Stimulated activated CD4-positive, alpha-beta T cell treated with anti-CD3 and anti-CD28 coated beads, TNF-alpha, amount 100 ng/mL, for 48 hours (primary cell): ENCODE measurements around the gene ACAN.

Experiments used
- DNase-seq, 3 donors: peaks; one replicate each; pipeline ENCODE4 v3.0.0-alpha.2; 2020; ENCODE audit warnings: low read depth in 3 of 3

ACAN gene

DNA sequence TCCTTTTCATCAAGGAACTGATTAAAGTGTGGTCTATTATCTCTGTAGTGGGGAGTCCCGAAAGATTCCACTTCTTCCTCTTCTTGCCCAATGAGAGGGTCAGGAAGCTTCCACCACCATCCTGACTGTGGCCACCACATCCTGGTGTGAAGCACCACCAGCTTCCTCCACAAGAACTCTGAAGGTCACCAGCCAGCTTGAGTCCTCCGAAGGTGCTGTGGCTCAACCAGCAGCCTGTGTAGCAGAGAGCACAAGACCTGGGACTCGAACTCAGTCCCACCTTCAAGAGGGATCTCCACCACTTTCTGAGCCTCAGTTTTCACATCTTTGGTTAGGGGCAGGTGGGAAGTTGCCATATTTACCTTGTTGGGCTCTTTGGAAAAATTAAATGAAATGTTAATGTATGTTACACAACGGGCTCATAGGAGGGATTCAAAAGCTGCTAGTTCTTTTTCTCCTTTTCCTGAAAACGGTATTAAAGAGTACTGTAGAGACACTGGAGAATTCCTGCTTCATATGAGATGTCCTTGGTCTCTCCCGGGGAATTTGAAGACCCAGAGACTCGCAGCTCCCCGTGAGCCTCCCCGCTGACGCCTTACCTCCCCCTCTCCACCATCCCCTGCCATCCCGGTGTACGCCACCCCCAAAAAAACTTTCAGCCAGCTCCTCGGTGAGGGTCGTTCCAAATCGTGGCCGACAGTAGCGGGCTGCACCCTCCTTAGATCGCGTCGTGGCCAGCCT, 816 bp upstream of the ACAN start:
- DNase-seq, result no peak

DNA sequence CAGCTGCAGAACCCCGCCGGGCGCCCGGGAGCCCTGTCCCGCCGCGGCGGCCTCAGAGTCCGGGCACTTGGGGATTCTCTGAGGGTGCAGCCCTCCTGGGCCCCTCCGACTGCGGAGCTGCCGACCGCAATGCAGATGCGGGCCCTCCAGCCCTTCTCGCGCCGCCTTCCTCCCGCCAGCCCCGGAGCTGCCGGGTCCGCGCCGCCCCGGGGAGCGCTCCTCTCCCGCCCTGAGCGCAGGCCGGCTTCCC, 320 bp upstream of the ACAN start:
- no peak for DNase-seq

DNA sequence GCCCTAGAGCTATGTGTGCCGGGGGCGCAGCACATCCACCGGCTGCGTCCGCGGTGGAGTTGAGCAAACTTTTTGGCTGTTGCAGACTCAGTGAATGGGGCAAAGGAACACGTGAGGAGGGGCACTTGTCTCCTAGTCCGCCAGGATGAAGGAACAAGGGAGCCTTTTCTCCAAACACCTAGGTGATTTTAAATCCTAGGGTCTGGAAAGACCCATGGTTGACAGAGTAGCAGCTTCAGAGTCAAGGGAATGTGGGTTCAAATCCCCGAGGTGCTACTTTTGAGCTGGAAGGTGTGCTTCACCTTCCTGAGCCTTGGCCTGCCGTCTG, 648 bp downstream of the ACAN start:
- no peak for DNase-seq

DNA sequence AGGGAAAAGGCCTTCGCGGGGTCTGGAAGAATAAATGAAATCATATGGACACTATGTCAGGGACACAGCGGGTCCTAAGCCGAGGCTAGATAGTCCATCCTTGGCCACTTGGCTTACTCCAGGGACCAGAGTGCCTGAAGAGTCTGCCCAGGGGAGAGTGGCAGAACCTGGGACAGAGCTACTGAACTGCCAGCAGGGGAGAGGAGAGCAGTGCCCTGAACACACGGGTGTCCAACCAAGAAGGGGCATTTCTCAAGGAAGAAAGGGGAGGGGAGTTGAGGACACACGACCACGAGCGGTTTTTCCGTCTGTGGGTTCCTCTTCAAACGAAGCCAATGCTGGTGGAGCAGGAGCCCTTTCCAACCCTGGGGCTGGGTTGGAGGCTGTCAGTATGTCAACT, 1.0 kb downstream of the ACAN start:
- DNase-seq, result no peak

DNA sequence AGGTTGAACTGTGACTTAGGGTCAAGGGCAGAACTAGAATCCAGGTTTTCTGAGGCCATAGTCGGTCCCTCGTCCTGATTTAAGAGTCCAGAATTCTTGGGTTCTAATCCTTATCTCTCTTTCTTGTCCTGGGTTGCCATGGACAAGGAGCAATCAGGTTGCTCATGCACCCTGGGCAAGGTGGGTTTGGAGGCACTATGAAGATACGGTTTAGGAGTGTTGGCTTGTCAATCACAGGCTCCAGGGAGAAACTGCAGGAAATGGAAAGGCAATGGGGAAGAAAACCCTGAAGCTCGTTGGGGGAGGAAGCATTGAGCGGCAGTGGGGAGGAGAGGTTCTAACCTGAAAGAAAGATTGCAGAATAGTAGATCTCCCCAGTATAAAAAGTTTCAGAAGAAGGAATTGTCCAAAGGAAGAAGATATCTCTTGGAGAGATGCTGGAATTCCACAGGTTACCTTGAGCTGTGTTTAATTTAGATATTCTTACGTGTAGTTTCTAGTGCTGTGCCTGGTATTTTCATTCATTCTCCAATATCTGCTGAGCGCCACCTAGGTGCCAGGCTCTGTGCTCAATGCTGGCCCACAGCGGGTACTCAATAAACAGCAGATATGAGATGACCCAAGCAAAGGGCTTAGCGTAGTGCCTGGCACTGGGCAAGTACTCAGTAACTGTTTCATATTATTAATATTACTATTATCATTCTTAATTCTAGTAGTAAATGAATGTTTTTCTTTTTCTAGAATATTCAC, 2.0 kb downstream of the ACAN start:
- no peak for DNase-seq

DNA sequence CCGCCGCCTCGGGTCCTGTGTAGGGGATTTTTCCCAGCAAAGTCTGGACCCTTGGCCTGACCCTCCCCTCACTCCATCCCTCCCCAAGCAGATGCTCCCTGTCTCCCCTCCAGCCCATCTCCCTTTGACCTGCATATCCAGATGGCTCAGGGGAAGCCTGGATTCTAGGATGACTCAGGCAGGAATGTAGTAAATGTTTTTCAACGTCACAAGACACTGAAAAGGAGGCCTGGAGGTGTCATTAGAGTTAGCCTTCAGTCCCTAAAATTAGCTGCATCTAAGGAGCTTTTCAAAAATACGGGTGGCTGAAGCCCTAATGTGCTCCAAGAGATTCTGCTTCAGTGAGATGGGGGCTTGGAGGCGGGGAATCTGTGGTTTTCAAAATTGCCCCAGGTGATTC, 7.2 kb downstream of the ACAN start:
- DNase-seq, result no peak

DNA sequence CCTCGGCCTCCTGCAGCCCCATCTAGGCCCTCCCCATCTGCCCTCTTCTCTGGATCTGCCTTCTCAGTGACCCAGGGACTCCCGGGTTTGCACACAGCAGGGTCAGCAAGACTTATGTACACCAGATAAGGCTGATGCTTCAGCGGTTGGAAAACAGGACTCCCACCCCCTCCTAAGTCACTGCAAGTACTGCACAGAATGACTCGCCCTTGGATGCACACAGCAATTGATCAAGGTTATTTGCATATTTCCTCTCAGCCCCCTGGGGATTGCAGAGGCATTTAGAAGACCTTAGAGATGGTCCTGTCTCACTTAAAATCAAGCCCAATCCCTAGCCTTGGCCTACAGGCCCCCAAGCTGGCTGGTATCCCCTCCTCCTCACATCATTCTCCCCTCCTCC, 8.9 kb downstream of the ACAN start:
- DNase-seq, result no peak

DNA sequence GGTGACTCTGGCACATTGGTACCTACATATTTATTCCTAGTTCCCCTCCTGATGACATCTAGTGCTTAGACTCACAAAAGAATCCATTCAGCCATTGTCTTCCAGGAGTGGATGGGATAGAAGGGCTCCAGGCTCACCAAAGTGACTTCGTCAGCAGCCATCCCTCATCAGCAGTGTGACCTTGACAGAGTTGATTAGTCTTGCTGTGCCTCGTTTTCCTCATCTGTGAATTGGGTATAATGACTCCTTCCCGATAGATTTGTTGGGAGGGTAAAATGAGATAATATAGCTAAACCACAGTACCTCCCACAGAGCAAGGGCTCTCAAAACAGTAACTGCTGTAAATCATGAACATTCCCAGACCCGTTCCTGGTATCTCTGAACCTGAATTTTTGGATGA, 10.7 kb downstream of the ACAN start:
- DNase-seq, result no peak

DNA sequence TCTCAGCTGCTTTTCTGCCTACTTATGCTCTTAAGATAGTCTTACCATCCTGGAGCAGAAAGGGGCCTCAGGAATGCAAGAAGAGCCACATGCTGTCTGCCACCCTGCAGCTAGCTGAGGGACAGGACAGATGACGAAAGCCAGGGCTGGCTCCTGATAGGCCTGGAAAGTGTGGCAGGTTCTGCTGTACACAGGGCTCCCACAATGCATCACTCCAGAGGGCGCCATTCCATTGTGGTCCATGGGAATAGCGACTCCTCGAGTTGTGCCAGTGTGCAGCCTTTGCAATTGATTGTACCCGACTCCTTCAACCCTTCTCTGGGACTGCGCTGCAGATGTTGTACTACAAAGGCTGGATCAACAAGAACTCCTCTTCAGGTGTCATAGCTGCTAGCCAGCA, 11.2 kb downstream of the ACAN start:
- no peak for DNase-seq

DNA sequence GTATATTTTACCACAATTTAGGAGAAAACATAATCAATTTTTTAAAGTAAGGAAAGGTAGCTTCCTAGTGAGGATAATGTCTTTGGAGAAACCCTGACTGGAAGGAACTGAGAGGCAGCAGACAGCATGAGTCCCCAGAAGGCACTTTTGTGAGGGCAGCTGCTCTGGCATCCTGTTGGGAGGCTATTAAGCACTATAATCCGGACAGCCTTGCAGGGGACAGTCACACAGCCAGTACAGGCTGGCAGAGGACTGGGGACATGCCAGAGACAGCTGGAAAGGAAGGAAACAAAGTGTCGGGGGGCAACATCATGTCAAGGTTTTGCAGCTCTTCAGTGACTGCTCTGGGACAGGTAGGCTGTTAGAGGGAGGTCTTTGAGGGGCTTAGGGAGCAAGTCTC, 15.7 kb downstream of the ACAN start:
- no peak for DNase-seq

DNA sequence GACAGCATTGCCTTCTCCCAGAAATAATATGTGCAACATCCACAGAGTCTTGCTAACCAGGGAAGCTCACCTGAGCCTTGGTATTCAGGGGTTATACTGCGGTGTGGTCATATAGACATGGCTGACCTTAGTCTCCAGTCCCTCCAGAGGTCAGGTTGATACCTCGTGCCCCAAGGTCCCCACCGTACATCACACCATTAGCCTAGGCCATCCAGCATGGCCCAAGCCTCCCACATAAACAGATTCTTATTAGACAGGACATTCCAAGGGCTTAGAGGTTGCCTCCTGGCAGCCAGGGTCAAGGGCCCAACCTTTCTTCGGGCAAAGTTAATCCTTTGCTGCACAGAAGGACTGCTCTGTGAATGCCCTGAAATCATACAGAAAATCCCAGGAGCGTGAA, 18.8 kb downstream of the ACAN start:
- no peak for DNase-seq

DNA sequence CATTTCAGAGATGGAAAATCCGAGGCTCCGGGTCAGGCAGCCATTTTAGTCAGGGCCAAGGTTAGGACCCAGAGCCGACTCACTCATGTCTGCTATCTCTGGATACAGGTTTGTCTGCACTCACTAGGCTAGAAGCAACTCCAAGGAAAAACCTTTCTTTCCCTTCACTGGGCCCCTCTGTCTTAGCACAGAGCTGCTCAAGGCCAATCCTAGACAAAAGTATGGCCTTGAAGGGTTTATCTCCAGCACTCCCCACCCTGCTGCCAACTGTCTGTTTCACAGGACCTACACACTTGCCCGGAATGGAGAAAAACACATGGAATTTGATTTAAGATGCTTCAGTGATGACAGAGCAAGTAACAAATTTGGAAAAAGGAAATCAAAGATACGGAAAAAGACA, 25.6 kb downstream of the ACAN start:
- no peak for DNase-seq

DNA sequence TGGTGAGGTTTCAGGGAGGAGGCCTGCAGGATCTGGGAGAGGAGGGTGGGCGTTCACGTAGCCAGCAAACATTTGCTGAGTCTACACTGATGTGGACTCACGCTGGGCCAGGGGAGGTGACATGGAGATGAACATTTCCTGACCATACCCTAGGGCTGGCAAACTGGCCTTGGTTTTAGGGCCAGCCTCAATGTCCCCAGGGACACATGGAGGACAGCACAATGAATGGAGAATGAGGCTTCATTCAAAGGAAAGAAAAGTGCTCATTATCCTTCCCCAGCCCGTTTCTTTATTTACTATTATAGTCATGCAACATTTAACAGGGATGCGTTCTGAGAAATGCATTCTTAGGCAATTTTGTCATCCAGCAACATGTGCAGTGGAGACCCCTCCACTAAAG, 26.8 kb downstream of the ACAN start:
- DNase-seq, result no peak

DNA sequence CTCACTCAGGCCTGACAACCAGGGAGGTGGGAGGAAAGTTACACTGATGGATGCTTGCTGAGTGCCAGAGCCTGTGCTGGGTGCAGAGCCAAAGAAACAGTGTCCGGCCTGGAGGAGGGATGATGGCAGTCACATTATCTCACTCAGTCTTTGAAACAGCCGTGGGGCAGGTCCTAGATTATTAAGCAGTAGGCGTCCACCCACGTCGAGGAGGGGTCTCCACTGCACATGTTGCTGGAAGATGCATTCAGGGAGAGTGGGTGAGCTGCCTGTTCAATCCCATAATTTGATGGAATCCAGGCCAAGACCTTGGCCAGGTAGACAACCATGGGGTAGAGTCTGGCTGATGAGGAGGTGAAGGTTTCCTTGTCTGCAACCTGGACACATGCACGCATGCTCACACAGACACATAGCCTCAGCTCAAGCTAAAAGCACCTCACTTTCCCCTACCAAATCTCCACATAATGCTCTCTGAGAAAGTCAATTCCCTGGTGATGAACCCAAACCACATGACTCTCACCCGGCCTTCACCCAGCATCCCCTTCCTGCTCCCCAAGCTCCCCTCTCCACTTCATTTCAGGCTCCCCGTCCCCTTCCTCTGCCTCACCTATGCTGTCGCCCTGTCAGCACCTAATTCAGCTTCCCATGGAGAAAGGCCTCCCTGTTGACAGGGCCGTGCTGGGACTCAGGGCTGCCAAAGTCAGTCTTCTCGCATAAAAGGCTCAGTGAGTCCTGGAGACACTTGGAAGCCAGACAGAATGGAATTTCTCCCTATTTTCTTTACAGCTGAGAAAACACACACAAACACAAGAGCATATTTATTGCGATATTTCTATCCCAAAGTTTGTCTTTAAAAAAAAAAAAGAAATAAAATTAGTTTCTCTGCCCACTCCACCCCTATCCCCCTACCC, 29.8 kb downstream of the ACAN start:
- DNase-seq, result no peak

DNA sequence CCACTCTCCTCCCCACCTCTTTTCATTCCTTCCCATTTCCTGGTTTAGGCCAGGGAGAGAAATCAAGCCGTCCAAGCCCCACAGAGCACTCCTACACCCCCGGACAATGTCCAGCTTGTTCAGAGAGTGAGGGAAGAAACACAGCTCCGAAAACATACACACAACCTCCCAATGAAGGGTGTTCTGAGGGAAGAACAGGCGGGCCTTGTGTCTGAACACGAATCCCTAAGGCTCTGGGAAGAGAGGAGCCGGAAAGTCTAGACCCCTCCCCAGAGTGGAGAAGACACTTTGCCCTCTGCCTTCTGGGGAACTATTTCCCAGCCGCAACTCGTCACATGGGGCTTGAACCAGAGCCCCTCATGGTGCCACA, 30.5 kb downstream of the ACAN start:
- no peak for DNase-seq

DNA sequence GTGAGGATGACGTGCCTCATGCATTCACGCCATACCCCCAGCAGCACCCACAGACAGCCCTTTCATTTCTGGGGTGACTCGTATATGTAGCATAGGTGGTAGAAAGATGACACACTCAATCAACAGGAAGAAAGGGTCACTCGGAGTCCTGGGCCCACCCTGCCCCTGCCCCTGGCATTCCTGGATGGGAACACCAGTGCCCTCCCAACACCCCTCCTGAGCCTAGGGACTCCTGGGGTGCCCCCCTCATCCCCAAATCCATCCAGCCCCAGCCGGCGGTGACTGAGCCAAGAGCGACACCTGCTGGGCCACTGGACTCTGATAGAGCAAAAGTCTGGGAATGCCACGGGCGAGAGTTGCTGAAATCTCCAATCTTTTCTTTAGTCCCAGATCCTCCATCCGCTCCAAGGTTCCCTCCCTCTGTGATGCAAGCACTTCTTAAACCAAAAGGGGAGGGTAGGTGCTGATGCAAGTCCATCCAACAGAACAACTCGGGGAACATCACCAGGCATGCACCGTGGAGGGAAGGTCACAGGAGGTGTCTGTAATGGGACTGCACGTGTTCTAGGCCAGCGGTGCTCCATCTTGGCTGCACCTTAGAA, 31.1 kb downstream of the ACAN start:
- DNase-seq, result no peak

DNA sequence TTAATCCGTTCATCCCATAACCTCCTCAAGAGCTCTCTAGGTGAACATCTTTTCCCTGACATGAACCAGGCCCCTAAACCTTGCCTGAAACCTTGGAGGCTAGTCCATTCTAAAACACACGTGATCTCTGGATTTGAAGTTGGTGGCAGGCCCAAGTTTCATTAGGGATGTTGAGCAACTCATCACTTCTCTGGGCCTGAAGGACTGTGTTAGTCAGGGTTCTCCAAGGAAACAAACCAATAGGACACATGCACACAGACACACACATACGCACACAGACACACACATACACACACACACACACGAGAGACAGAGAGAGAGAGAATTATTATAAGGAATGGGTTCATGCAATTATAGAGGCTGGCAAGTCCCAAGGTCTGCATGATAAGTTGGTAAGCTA, 31.9 kb downstream of the ACAN start:
- no peak for DNase-seq

DNA sequence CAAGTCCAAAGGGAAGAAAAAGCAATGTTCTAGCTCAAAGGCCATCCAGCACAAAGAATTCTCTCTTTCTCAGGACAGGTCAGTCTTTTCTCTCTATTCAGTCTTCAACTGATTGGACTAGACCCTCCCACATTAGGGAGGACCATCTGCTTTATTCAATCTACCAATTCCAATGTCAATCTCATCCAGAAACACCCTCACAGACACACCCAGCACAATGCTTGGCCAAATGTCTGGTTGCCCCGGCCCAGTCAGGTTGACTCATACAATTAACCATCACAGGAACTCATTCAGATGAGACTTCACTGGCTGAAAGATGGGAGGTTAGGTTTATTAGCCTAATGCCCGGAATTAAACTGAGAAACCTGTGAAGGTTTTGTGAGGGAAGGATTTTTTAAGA, 32.4 kb downstream of the ACAN start:
- no peak for DNase-seq

DNA sequence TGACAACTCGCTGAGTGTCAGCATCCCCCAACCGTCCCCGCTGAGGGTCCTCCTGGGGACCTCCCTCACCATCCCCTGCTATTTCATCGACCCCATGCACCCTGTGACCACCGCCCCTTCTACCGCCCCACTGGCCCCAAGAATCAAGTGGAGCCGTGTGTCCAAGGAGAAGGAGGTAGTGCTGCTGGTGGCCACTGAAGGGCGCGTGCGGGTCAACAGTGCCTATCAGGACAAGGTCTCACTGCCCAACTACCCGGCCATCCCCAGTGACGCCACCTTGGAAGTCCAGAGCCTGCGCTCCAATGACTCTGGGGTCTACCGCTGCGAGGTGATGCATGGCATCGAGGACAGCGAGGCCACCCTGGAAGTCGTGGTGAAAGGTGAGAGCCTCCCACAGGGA, 35.4 kb downstream of the ACAN start:
- DNase-seq, result no peak

DNA sequence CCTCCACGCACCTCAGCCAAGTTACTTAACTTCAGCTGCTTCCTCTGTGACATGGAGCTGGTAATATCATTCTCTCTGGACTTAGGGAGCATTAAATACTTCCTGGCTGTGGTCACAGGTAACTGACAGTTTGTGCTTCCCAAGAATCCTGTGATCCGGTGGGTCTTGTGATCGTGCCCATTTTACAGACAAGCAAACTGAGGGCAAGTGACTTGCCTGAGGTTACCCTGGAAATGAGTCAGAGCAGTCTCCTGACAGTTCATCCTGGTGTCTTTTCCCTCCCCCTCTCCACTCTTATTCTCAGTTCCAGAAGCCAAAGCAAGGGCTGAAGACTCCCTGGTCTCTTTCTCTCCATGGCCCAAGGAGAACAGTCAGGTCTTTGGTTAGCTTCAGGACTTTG, 35.9 kb downstream of the ACAN start:
- no peak for DNase-seq

DNA sequence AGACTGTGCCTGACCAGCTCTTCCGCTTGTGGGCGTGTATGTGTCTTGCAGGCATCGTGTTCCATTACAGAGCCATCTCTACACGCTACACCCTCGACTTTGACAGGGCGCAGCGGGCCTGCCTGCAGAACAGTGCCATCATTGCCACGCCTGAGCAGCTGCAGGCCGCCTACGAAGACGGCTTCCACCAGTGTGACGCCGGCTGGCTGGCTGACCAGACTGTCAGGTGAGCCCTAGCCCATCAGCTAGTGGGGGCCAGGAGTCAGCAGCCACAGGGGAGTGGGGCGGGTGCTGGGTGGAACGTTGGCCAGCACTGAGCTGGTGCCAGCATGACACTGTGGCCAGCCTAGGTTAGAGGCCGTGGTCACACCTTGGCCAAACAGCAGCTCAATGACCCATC, 36.7 kb downstream of the ACAN start:
- no peak for DNase-seq

DNA sequence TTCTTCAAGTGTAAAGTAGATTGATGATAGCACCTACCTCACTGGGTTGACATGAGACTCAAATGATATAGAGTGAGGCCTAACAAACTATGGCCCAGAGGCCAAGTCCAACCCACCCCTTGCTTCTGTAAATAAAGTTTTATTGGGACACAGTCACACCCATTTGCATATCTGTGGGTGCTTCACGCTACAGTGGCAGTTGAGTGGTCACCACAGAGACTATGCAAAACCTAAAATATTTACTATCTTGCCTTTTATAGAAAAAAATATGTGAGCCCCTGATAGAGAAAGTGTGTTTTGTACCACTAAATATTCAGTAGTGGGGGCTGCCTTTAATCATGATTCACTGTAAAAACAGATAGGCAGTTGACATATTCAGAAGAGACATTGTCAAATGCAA, 38.0 kb downstream of the ACAN start:
- no peak for DNase-seq

DNA sequence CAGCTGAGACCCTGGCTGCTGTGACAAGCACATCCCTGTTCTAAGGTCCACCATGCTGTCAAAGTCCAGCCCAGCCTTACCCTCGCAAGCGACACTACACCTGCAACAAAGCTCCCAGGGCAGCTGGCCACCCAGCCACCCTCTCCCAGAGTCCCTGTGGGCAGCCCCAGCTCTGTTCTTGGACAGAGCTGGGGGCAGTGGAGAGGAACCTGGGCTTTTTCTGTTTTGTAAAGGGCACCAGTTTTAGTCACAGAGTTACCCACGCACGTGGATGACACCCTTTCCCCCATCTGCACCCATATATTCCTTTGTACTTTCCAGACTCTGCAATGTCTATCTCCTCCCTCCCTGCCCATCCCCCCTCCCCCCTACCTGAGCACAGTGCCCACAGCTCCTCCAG, 38.9 kb downstream of the ACAN start:
- DNase-seq, result no peak
